Smooth muscle cell (in vitro differentiated cells): Measurements from ENCODE around the gene CHRNB2. TPM values are rescaled to one million over a fixed set of nuclear protein-coding genes. Genes with fewer than 3 reads are reported as not detected.

Experiments used
- DNase-seq: peaks from one replicate; lab custom pipeline; 2025; ENCODE audit not compliant: unreplicated experiment; lab: John Stamatoyannopoulos, UW
- H2AFZ ChIP-seq: fragments of 200-600 bp; sonication (generic); 2 replicates; pipeline ENCODE4 v1.6.0; 2016; ENCODE audit warnings: antibody characterized with exemption, low read depth, mild to moderate bottlenecking
- H3F3A ChIP-seq: fragments of 200-600 bp; sonication (generic); 2 replicates; pipeline ENCODE4 v1.6.0; 2017; ENCODE audit warnings: antibody characterized with exemption, low read depth
- H3K27ac ChIP-seq: fragments of 200-600 bp; sonication (generic); 2 replicates; pipeline ENCODE4 v1.5.1; 2016; ENCODE audit warnings: low read depth, mild to moderate bottlenecking
- H3K27me3 ChIP-seq: fragments of 200-600 bp; sonication (generic); 2 replicates; pipeline ENCODE4 v1.6.1; 2016; ENCODE audit warnings: low read depth, mild to moderate bottlenecking
- H3K36me3 ChIP-seq: fragments of 200-600 bp; sonication (generic); 2 replicates; pipeline ENCODE4 v1.5.1; 2016; ENCODE audit warnings: low read depth
- H3K4me1 ChIP-seq: fragments of 200-600 bp; sonication (generic); 2 replicates; pipeline ENCODE4 v1.5.1; 2016; ENCODE audit warnings: low read depth
- H3K4me2 ChIP-seq: fragments of 200-600 bp; sonication (generic); 2 replicates; pipeline ENCODE4 v1.6.0; 2016; ENCODE audit warnings: mild to moderate bottlenecking
- H3K4me3 ChIP-seq: fragments of 200-600 bp; sonication (generic); 2 replicates; pipeline ENCODE4 v1.5.1; 2016; ENCODE audit warnings: mild to moderate bottlenecking
- H3K79me2 ChIP-seq: fragments of 200-600 bp; sonication (generic); 2 replicates; pipeline ENCODE4 v1.6.0; 2016; ENCODE audit warnings: low read depth, mild to moderate bottlenecking
- H3K9ac ChIP-seq: fragments of 200-600 bp; sonication (generic); 2 replicates; pipeline ENCODE4 v1.6.0; 2016; ENCODE audit warnings: low read depth
- H3K9me3 ChIP-seq: fragments of 200-600 bp; sonication (generic); replicated peaks from 2 replicates; pipeline ENCODE4 v1.5.1; 2016; ENCODE audit warnings: low read depth
- H4K20me1 ChIP-seq: fragments of 200-600 bp; sonication (generic); 2 replicates; pipeline ENCODE4 v1.6.0; 2016; ENCODE audit warnings: low read depth
- WGBS: methylation state at CpG from one replicate; pipeline ENCODE4 v1.1.7; 2016; ENCODE audit warnings: low lambda C conversion rate; 5-methylcytosine and 5-hydroxymethylcytosine counted together
- polyA plus RNA-seq: library from polyadenylated mRNA; unstranded; fragments of >200 nt; fragmentation: Nextera tagmentation; extraction: Ambion mirVana; gene quantifications from 2 replicates; pipeline ENCODE4 v1.2.1, GENCODE V29; 2016
- total RNA-seq: library from RNA; depleted of rRNA; stranded (reverse); fragments of >200 nt; gene quantifications from 2 replicates; pipeline ENCODE4 v1.2.3, GENCODE V29; 2014
- TF ChIP-seq, protein P1 (sequence below): fragments of 200-600 bp; sonication (generic); IDR thresholded peaks from 2 replicates; pipeline ENCODE4 v1.5.1; 2017; ENCODE audit warnings: borderline replicate concordance, mild to moderate bottlenecking, antibody characterized with exemption; ENCODE audit not compliant: insufficient read depth, poor library complexity, severe bottlenecking

CHRNB2 gene
- total and polyA plus RNA-seq, 2 experiments from 2014 or later, result not detected

DNA sequence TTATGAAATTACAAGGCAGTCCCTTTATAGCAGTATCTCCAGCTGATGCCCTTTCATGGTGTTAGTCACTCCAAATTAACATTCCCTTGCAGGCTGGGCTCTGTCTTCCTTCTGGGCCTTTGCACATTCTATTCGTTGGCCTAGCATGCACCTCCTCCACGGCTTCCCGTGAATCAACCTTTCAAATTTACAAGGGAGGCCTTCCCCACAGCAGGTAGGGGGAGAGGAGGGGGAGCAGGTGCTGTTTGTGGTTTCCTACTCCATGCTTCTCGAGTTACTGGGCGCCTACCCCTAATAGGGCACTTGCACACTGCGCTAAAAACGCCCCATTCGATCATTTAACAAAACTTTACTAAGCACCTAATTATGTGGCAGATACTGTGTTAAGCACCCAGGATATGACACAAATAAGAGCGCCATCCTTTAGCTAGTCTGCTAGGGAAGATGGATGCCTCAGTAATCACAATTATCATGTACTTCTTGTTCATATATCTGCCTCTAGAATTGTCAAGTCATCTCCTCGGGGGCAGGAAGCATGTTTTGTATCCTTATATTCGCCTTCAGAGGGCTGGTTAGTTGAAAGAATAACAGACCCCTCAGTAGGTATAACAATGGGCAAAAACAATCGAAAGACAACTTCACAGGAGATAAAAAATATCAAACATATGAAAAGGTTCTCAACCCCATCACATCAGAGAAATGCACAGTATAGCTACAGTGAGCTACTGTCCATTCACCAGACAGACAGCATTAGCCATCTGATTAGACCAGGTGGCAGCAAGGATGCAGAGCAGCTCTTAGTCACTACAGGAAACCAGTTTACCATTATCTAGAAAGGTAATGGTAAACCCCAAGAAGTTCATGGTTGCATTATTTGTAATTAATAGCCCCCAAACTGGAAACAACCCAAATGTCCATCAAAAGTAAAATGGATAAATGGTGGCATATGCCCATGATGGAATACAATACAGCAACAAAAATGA is 42.1 kb downstream of the CHRNB2 start:
- TF ChIP-seq, protein P1, sequence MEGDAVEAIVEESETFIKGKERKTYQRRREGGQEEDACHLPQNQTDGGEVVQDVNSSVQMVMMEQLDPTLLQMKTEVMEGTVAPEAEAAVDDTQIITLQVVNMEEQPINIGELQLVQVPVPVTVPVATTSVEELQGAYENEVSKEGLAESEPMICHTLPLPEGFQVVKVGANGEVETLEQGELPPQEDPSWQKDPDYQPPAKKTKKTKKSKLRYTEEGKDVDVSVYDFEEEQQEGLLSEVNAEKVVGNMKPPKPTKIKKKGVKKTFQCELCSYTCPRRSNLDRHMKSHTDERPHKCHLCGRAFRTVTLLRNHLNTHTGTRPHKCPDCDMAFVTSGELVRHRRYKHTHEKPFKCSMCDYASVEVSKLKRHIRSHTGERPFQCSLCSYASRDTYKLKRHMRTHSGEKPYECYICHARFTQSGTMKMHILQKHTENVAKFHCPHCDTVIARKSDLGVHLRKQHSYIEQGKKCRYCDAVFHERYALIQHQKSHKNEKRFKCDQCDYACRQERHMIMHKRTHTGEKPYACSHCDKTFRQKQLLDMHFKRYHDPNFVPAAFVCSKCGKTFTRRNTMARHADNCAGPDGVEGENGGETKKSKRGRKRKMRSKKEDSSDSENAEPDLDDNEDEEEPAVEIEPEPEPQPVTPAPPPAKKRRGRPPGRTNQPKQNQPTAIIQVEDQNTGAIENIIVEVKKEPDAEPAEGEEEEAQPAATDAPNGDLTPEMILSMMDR, result no peak
- H3F3A ChIP-seq, result peaks cover 5% of the 10 kb centered on the region
- DNase-seq, result no peak
- no peaks in the 10 kb centered on the region for H3K36me3 ChIP-seq
- peak overlapping the region; percentile 88 for H3K4me2 ChIP-seq
- no peaks in the 10 kb centered on the region for H3K9me3 ChIP-seq
- no peak overlapping the region for H3K9ac ChIP-seq
- WGBS, result 28% methylated on average over 12 of the region's 12 CpGs
- peaks cover 80% of the 10 kb centered on the region for H4K20me1 ChIP-seq
- H2AFZ ChIP-seq, result no peak overlapping the region
- peak overlapping the region; percentile 95 for H3K27ac ChIP-seq
- H3K4me3 ChIP-seq, result no peak overlapping the region
- peaks cover 65% of the 10 kb centered on the region for H3K79me2 ChIP-seq
- peaks cover 18% of the 10 kb centered on the region for H3K4me1 ChIP-seq
- H3K27me3 ChIP-seq, result no peaks in the 10 kb centered on the region

DNA sequence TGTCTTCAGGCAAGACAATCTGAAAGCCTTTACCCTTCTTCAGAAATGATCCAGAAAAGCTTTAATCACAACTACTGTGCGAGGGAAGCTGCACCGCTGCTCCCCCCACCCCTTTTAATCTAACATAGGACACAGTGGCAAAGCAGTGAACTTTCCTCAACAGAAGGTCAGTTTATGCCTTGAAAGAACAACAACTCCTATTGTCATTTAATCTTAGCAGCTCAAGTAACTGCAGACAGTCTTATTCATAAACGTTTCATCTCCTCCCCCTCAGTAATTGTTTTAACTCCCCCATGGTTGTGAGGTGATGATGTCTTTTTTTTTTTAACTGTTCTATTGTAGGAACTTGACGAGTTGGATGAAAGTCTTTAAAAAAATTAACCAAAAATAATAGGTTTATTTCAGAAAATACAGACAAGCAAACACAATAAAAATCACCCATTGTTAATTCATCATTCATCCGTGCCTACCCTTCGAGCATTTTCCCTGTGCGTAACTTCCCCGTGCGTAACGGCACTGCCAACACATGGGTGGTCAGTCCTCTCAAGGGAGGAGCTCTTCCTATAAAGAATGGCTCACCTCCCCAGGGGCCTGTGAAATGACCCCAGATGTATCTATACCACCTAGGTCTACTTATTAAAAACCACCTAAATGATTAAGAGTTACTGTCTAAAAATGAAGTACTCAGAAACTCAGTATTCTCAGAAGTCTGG is 43.7 kb downstream of the CHRNB2 start:
- H2AFZ ChIP-seq, result no peak overlapping the region
- peaks cover 12% of the 10 kb centered on the region for H3F3A ChIP-seq
- no peaks in the 10 kb centered on the region for H3K9me3 ChIP-seq
- H3K27me3 ChIP-seq, result no peaks in the 10 kb centered on the region
- H3K9ac ChIP-seq, result no peak overlapping the region
- no peak overlapping the region for H3K27ac ChIP-seq
- H4K20me1 ChIP-seq, result peaks cover 80% of the 10 kb centered on the region
- TF ChIP-seq, protein P1, result no peak
- H3K4me2 ChIP-seq, result no peak overlapping the region
- peaks cover 14% of the 10 kb centered on the region for H3K4me1 ChIP-seq
- H3K4me3 ChIP-seq, result no peak overlapping the region
- H3K79me2 ChIP-seq, result peaks cover 64% of the 10 kb centered on the region
- WGBS, result 64% methylated on average over 10 of the region's 10 CpGs
- DNase-seq, result no peak
- no peaks in the 10 kb centered on the region for H3K36me3 ChIP-seq

DNA sequence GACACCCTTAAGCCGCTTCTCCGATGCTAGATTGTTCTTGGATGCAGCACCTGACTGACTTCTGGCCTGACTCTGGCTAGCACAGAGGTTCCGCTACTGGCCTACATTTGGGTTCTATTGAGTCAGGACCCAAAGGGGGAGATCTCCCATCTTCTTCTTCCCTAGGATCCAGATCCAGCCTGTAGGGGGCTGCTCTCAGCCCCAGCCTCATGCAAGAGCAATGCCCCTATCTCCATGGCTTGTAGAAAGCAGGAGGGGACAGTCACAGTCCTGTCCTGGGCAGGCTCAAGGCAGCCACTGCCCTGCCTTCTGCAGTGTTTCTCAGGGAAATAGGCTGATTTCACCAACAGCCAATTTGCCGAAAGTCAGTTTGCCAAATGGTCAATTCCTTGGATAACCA is 46.7 kb downstream of the CHRNB2 start:
- Histone ChIP-seq H3K4me3 (no peak overlapping the region), H3K27me3 (no peaks in the 10 kb centered on the region), H3K4me2 (no peak overlapping the region), H3K27ac (no peak overlapping the region), H3K36me3 (no peaks in the 10 kb centered on the region), H4K20me1 (peaks cover 93% of the 10 kb centered on the region), H3K4me1 (peaks cover 3% of the 10 kb centered on the region), H3K79me2 (peaks cover 83% of the 10 kb centered on the region), H3F3A (peaks cover 12% of the 10 kb centered on the region), H3K9ac (no peak overlapping the region), H3K9me3 (no peaks in the 10 kb centered on the region), H2AFZ (no peak overlapping the region)
- 96% methylated on average over 4 of the region's 4 CpGs for WGBS
- TF ChIP-seq, protein P1, result no peak
- no peak for DNase-seq
